Amniotic epithelial cell (primary cell): ENCODE data around the gene NRXN3.

ENCODE experiments used
- DNase-seq: peaks from one replicate; pipeline ENCODE4 v3.0.0-alpha.2; 2010; ENCODE audit warnings: low read depth

NRXN3 gene

GRCh38 chr14:79698298-79698711, 1528.1 kb downstream of the NRXN3 start:
- no peak for DNase-seq

- DNase-seq = no peak
These were observed 1529.0 kb downstream of the NRXN3 start for GRCh38 chr14:79699206-79699605.

- no peak for DNase-seq
These were observed 1531.2 kb downstream of the NRXN3 start for GRCh38 chr14:79701371-79701770.

- no peak for DNase-seq
These were observed 1532.0 kb downstream of the NRXN3 start for GRCh38 chr14:79702197-79702596.

- no peak for DNase-seq
These were observed 1533.0 kb downstream of the NRXN3 start for GRCh38 chr14:79703209-79703608.

GRCh38 chr14:79704041-79704807, 1534.1 kb downstream of the NRXN3 start:
- no peak for DNase-seq

GRCh38 chr14:79705126-79705894, 1535.1 kb downstream of the NRXN3 start:
- no peak for DNase-seq

GRCh38 chr14:79706382-79706781, 1536.2 kb downstream of the NRXN3 start:
- no peak for DNase-seq

GRCh38 chr14:79708426-79709388, 1538.5 kb downstream of the NRXN3 start:
- DNase-seq = peak; percentile 32

- DNase-seq = no peak
These were observed 1539.4 kb downstream of the NRXN3 start for GRCh38 chr14:79709573-79709972.

- DNase-seq = no peak
These were observed 1542.3 kb downstream of the NRXN3 start for GRCh38 chr14:79712302-79712950.

- no peak for DNase-seq
These were observed 1551.4 kb downstream of the NRXN3 start for GRCh38 chr14:79721399-79722084.

- no peak for DNase-seq
These were observed 1555.0 kb downstream of the NRXN3 start for GRCh38 chr14:79724934-79725717.

GRCh38 chr14:79727900-79728299, 1557.7 kb downstream of the NRXN3 start:
- no peak for DNase-seq

GRCh38 chr14:79728331-79728730, 1558.2 kb downstream of the NRXN3 start:
- DNase-seq = no peak

- DNase-seq = no peak
These were observed 1559.6 kb downstream of the NRXN3 start for GRCh38 chr14:79729731-79730130.

GRCh38 chr14:79730196-79730595, 1560.0 kb downstream of the NRXN3 start:
- no peak for DNase-seq

- DNase-seq = peak; percentile 16
These were observed 1560.8 kb downstream of the NRXN3 start for GRCh38 chr14:79730953-79731352.

- peak; percentile 8 for DNase-seq
These were observed 1562.9 kb downstream of the NRXN3 start for GRCh38 chr14:79732911-79733655.

- no peak for DNase-seq
These were observed 1564.0 kb downstream of the NRXN3 start for GRCh38 chr14:79734151-79734550.
